Testis (tissue), 3 donors: Measurements from ENCODE around the gene SLC38A7. TPM values are rescaled to one million over a fixed set of nuclear protein-coding genes. Genes with fewer than 3 reads are reported as not detected.

Experiments
- DNase-seq: peaks from one replicate; pipeline ENCODE4 v3.0.0-alpha.2; 2019
- H3K27ac ChIP-seq, 2 donors: fragments of 200-600 bp; sonication (generic); one replicate each; pipeline ENCODE4 v1.5.1; 2019
- H3K27me3 ChIP-seq: fragments of 200-600 bp; sonication (generic); one replicate; pipeline ENCODE4 v1.5.1; 2019
- H3K36me3 ChIP-seq: fragments of 200-600 bp; sonication (generic); one replicate; pipeline ENCODE4 v1.5.1; 2017; ENCODE audit warnings: low read depth; ENCODE audit errors: missing control alignments
- H3K4me1 ChIP-seq: fragments of 200-600 bp; sonication (generic); one replicate; pipeline ENCODE4 v1.5.1; 2019
- H3K4me3 ChIP-seq, 2 donors: fragments of 200-600 bp; sonication (generic); one replicate each; pipeline ENCODE4 v1.5.1; 2017 to 2019
- H3K9me3 ChIP-seq: fragments of 200-600 bp; sonication (generic); one replicate; pipeline ENCODE4 v1.5.1; 2017
- POLR2A ChIP-seq: fragments of 450-650 bp; IDR thresholded peaks from one replicate; pipeline ENCODE4 v1.6.1; 2017; ENCODE audit warnings: antibody characterized with exemption, mild to moderate bottlenecking, moderate library complexity
- WGBS, 2 donors: methylation state at CpG; one replicate each; pipeline ENCODE4 v1.1.5; 2018; 5-methylcytosine and 5-hydroxymethylcytosine counted together
- intact Hi-C: fragments of 100-400 bp; cut with DNase I; formaldehyde crosslinking; loops from one replicate; pipeline ENCODE4 v1.15.1; 2023; ENCODE audit warnings: low total_unique reads
- polyA plus RNA-seq: library from polyadenylated mRNA; stranded (reverse); fragments of 350-450 nt; fragmentation: Illumina TruSeq; extraction: RNeasy Lipid Tissue Mini Kit (QIAGEN cat#74804); gene quantifications from one replicate; pipeline ENCODE4 v1.2.3, GENCODE V29; 2014; ENCODE audit warnings: low read depth, low replicate concordance; ENCODE audit not compliant: insufficient read depth
- total RNA-seq, 2 donors: library from RNA; depleted of rRNA; stranded (reverse); fragments of >200 nt; gene quantifications; one replicate each; pipeline ENCODE4 v1.2.3, GENCODE V29; 2016
- TF ChIP-seq, protein P1 (sequence below), 3 experiments: fragments of 450-650 bp in 2 of 3; fragments of 200-600 bp in 1 of 3; sonication (generic) in 1 of 3; IDR thresholded peaks; one replicate each; pipeline ENCODE4 v1.5.1; 2016 to 2019; ENCODE audit warnings: antibody characterized with exemption in 3 of 3, mild to moderate bottlenecking in 2 of 3, moderate library complexity in 1 of 3

SLC38A7 gene
- total and polyA plus RNA-seq, 3 donors from 2014 or later, result 37.4 to 76.4 (median 66.6) TPM

GRCh38 chr16:58634265-58634802 lies 50.2 kb downstream of the SLC38A7 start:
- no peak overlapping the region for H3K27ac ChIP-seq
- no peak overlapping the region for H3K4me3 ChIP-seq
- peaks cover 3% of the 10 kb centered on the region for H3K4me1 ChIP-seq
- intact Hi-C loops, result loop anchor here (10.0 kb wide), 1 partner anchor 120 kb away; the partner anchor contains the start of gene SETD6
- H3K27me3 ChIP-seq, result no peaks in the 10 kb centered on the region
- no peak for DNase-seq
- H3K36me3 ChIP-seq, result no peaks in the 10 kb centered on the region
- TF ChIP-seq, protein P1, sequence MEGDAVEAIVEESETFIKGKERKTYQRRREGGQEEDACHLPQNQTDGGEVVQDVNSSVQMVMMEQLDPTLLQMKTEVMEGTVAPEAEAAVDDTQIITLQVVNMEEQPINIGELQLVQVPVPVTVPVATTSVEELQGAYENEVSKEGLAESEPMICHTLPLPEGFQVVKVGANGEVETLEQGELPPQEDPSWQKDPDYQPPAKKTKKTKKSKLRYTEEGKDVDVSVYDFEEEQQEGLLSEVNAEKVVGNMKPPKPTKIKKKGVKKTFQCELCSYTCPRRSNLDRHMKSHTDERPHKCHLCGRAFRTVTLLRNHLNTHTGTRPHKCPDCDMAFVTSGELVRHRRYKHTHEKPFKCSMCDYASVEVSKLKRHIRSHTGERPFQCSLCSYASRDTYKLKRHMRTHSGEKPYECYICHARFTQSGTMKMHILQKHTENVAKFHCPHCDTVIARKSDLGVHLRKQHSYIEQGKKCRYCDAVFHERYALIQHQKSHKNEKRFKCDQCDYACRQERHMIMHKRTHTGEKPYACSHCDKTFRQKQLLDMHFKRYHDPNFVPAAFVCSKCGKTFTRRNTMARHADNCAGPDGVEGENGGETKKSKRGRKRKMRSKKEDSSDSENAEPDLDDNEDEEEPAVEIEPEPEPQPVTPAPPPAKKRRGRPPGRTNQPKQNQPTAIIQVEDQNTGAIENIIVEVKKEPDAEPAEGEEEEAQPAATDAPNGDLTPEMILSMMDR (IDR thresholded peaks at IDR 0.05), result no peak
- TF ChIP-seq POLR2A, result no peak
- WGBS, 2 donors, result 75 to 95% methylated on average over 3 of the region's 3 CpGs
- no peaks in the 10 kb centered on the region for H3K9me3 ChIP-seq

- Histone ChIP-seq H3K27ac (peak within 1 kb of the TSS; percentile 95 to 100), H3K36me3 (no peaks in the 10 kb centered on the region), H3K4me1 (peaks cover 9% of the 10 kb centered on the region), H3K4me3 (peak within 1 kb of the TSS; percentile 96), H3K27me3 (no peaks in the 10 kb centered on the region), H3K9me3 (no peaks in the 10 kb centered on the region)
- peak; percentile 74 for TF ChIP-seq POLR2A
- TF ChIP-seq, protein P1 (IDR thresholded peaks at IDR 0.05), result peak in 1 of 3 experiments; percentile 23
- DNase-seq, result peak; percentile 98
- WGBS, 2 donors, result 0 to 1% methylated on average over 58 to 61 of the region's 61 CpGs
- intact Hi-C loops, result loop anchor here (10.0 kb wide), 1 partner anchor 115 kb away; the partner anchor contains the start of gene SETD6
Observed at GRCh38 chr16:58629733-58630640, 54.6 kb downstream of the SLC38A7 start, which contains the start of gene CNOT1. Gene CNOT1 (minus strand): TSS chr16:58629826. CDS start chr16:58599337, 30,489 bp downstream.

GRCh38 chr16:58628845-58629732 lies 55.5 kb downstream of the SLC38A7 start:
- intact Hi-C loops, result no loop called here
- WGBS, 2 donors, result 0 to 1% methylated on average over 43 to 53 of the region's 53 CpGs
- no peak for TF ChIP-seq POLR2A
- TF ChIP-seq, protein P1 (IDR thresholded peaks at IDR 0.05), result no peak
- H3K4me3 ChIP-seq, result peak overlapping the region; percentile 96
- DNase-seq, result peak; percentile 79
- no peaks in the 10 kb centered on the region for H3K36me3 ChIP-seq
- H3K4me1 ChIP-seq, result peaks cover 9% of the 10 kb centered on the region
- no peaks in the 10 kb centered on the region for H3K9me3 ChIP-seq
- H3K27ac ChIP-seq, result peak overlapping the region; percentile 95 to 100
- H3K27me3 ChIP-seq, result no peaks in the 10 kb centered on the region

DNA sequence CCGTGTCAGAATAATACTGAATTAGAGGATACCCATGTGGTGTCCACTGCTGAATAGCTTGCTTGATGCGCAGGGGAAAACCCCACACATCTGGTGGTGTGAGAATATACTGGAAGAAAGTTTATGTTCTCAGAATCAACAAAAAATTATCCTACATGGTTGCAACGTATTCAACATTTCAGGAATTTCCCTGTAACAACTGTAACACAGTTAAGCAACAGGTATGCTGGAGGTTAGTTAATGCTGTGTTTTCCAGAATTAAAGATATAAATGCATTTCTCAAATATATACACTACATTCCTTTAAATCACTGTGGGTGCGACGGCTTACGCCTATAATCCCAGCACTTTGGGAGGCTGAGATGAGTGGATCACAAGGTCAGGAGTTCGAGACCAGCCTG lies 60.4 kb downstream of the SLC38A7 start:
- peaks cover 9% of the 10 kb centered on the region for H3K4me1 ChIP-seq
- intact Hi-C loops, result no loop called here
- 75 to 85% methylated on average over 7 of the region's 7 CpGs for WGBS, 2 donors
- no peak overlapping the region for H3K4me3 ChIP-seq
- H3K9me3 ChIP-seq, result no peaks in the 10 kb centered on the region
- H3K36me3 ChIP-seq, result no peaks in the 10 kb centered on the region
- no peaks in the 10 kb centered on the region for H3K27me3 ChIP-seq
- no peak overlapping the region for H3K27ac ChIP-seq
- DNase-seq, result no peak
- TF ChIP-seq, protein P1 (IDR thresholded peaks at IDR 0.05), result no peak
- no peak for TF ChIP-seq POLR2A
